T-helper 2 cell treated with Interferon-gamma antibody and Interleukin-4, amounts not matched to agents 5 μg/mL and 100 μg/mL, for 36 hours (primary cell): Measurements from ENCODE around the gene ECM1.

Source experiments
- DNase-seq: peaks from one replicate; pipeline ENCODE4 v3.0.0; 2021; ENCODE audit warnings: low spot score
- H3K27ac Mint-ChIP-seq: one replicate; pipeline ENCODE4 v1.8.0; 2021; ENCODE audit warnings: mild to moderate bottlenecking, mixed read lengths
- H3K27me3 Mint-ChIP-seq: one replicate; pipeline ENCODE4 v1.8.0; 2021; ENCODE audit warnings: low read depth, mixed read lengths
- H3K36me3 Mint-ChIP-seq: one replicate; pipeline ENCODE4 v1.8.0; 2021; ENCODE audit warnings: low read depth, mixed read lengths
- H3K4me1 Mint-ChIP-seq: one replicate; pipeline ENCODE4 v1.8.0; 2021; ENCODE audit warnings: low read depth, mixed read lengths
- H3K4me3 Mint-ChIP-seq: one replicate; pipeline ENCODE4 v1.8.0; 2022; ENCODE audit warnings: mild to moderate bottlenecking, moderate library complexity, mixed read lengths
- H3K9me3 Mint-ChIP-seq: one replicate; pipeline ENCODE4 v1.8.0; 2021; ENCODE audit warnings: mixed read lengths

ECM1 gene

DNA sequence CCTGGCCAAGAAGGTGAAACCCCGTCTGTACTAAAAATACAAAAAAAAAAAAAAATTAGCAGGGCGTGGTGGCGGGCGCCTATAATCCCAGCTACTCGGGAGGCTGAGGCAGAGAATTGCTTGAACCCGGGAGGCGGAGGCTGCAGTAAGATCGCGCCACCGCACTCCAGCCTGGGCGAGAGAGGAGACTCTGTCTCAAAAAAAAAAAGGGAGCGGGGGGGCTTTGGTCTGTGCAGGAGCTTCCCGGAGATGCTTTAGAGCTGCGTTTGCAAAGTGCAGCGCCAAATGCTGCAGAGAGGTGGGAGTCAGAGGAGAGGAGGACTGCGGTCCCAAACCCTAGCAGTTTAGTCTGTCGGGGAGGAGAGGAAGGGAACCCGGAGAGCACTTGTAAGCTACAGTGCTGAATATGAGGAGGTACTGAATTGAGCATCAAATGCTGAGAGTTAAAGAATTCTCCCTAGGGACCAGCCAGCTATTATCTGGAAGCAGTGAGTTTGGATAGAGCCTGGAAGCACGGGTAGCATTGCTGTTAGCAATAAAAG is 8.2 kb downstream of the ECM1 start:
- no peaks in the 10 kb centered on the region for H3K9me3 Mint-ChIP-seq
- no peaks in the 10 kb centered on the region for H3K27me3 Mint-ChIP-seq
- H3K4me1 Mint-ChIP-seq = peaks cover 11% of the 10 kb centered on the region
- DNase-seq = no peak
- H3K27ac Mint-ChIP-seq = peak overlapping the region; percentile 24
- H3K36me3 Mint-ChIP-seq = peaks cover 4% of the 10 kb centered on the region
- peak overlapping the region; percentile 90 for H3K4me3 Mint-ChIP-seq

DNA sequence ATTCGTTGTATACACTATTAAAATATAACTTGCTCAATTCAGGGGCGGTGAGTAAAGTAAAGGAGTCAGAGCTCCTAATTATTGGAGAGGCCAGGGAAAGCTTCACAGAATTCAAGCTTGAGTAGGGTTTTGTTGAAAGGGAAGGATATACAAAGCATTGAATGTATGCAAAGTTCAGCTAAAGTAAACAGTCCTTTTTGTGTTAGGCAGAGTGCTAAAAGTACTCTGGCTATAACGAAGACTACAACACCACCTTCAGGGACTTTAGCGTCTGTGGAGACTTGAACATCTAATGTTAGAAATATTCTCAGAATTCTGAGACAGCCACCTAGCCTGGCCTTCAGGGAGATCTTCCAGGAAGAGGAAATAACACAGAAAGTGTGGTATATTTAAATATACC is 8.7 kb downstream of the ECM1 start:
- no peaks in the 10 kb centered on the region for H3K9me3 Mint-ChIP-seq
- H3K4me3 Mint-ChIP-seq = peak overlapping the region; percentile 90
- H3K4me1 Mint-ChIP-seq = peaks cover 12% of the 10 kb centered on the region
- peaks cover 4% of the 10 kb centered on the region for H3K36me3 Mint-ChIP-seq
- DNase-seq = no peak
- peak overlapping the region; percentile 24 for H3K27ac Mint-ChIP-seq
- H3K27me3 Mint-ChIP-seq = no peaks in the 10 kb centered on the region

DNA sequence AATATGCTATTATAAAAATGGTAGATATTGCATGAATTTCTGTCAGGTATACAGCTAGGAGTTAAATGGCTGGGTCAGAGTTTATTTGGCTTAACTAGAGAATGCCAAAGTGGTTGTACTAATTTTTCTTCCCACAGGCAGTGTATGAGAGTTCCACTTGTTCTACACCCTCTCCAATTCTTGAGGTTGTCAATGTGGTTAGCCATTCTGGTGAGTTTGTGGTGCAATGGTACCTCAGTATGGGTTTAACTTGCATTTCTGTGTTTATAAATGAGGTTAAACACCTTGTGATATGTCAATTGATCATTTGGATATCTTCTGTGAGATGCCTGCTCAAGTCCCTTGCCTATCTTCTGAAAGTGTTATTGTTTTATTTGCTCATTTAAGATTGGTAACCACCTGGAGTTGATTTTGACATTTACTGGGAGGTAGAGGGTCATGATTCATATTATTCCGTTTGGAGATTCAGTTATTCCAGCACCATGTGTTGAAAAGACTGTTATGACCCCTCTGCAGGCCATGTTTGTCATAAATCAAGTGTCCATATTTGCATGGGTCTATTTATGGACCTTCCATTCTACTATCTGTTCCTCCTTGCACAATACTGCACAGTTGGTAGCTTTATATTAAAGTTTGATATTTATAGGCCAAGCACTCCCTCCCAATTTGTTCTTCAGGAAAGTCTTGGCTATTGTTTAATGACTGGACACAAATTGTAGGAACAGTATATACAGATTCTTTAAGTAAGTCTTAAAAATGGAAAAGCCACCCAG is 13.5 kb downstream of the ECM1 start:
- Mint-ChIP-seq H3K4me1 (peaks cover 7% of the 10 kb centered on the region), H3K27me3 (no peaks in the 10 kb centered on the region), H3K36me3 (no peaks in the 10 kb centered on the region), H3K9me3 (no peaks in the 10 kb centered on the region), H3K27ac (no peak overlapping the region), H3K4me3 (no peak overlapping the region)
- DNase-seq = no peak

DNA sequence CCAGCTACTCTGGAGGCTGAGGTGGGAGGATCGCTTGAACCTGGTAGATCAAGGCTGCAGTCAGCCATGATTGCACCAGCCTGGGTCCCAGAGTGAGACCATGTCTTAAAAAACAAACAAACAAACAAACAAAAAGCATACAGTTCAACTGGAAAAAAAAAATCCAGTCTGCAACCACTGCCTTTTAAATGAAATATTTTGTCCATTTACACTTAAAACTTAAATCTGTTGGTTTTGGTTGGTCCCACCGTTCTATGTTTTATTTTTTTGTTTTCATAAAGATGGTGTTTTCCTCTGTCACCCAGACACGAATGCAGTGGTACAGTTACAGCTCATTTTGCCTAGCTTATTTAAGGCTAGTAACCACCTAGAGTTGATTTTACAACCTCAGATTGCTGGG is 17.4 kb downstream of the ECM1 start:
- Mint-ChIP-seq H3K4me1 (peaks cover 2% of the 10 kb centered on the region), H3K27ac (no peak overlapping the region), H3K27me3 (no peaks in the 10 kb centered on the region), H3K4me3 (no peak overlapping the region), H3K9me3 (no peaks in the 10 kb centered on the region), H3K36me3 (no peaks in the 10 kb centered on the region)
- DNase-seq = no peak

DNA sequence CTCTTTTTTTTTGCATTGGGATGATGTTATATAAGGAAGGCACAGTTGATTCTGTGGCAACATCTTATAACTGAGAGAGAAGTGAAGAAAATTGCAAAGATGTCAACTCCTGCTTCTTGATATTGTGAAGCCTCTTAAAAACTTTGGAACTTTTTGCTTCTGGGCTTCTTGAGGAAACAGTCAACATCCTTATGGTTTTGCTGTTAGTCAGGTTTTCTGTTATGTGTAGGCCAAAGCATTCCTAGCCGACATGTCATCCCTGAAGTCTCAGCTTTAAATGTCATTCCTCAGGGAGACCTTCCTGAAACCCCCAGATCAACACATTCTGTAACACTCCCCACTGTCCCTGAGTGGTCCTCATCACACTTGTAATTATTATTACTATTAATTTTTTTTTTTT is 20.3 kb downstream of the ECM1 start:
- no peaks in the 10 kb centered on the region for H3K27me3 Mint-ChIP-seq
- H3K27ac Mint-ChIP-seq = no peak overlapping the region
- no peak overlapping the region for H3K4me3 Mint-ChIP-seq
- no peaks in the 10 kb centered on the region for H3K36me3 Mint-ChIP-seq
- H3K9me3 Mint-ChIP-seq = no peaks in the 10 kb centered on the region
- DNase-seq = no peak
- H3K4me1 Mint-ChIP-seq = peaks cover 3% of the 10 kb centered on the region

DNA sequence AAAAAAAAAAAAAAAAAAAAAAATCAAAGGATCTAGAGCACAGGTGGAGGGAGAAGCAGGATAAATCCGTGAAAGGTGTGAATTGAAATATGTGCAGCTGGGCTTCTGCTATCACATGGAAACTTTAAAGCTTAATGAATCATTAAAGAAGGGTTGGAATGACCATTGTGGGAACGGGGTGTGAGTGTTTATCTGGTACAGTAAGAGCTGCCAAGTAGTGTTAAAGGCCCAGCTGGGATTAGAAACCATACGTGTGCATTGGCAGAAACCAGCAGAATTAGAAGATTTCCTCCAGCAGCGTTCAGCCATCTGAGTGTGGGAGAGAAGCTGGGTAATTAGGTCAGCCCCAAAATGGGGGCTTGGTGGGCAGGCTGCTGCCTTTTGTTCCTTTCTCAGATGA is 21.1 kb downstream of the ECM1 start:
- H3K27ac Mint-ChIP-seq = no peak overlapping the region
- H3K9me3 Mint-ChIP-seq = no peaks in the 10 kb centered on the region
- no peak for DNase-seq
- H3K4me1 Mint-ChIP-seq = peaks cover 3% of the 10 kb centered on the region
- no peaks in the 10 kb centered on the region for H3K27me3 Mint-ChIP-seq
- no peaks in the 10 kb centered on the region for H3K36me3 Mint-ChIP-seq
- H3K4me3 Mint-ChIP-seq = no peak overlapping the region

DNA sequence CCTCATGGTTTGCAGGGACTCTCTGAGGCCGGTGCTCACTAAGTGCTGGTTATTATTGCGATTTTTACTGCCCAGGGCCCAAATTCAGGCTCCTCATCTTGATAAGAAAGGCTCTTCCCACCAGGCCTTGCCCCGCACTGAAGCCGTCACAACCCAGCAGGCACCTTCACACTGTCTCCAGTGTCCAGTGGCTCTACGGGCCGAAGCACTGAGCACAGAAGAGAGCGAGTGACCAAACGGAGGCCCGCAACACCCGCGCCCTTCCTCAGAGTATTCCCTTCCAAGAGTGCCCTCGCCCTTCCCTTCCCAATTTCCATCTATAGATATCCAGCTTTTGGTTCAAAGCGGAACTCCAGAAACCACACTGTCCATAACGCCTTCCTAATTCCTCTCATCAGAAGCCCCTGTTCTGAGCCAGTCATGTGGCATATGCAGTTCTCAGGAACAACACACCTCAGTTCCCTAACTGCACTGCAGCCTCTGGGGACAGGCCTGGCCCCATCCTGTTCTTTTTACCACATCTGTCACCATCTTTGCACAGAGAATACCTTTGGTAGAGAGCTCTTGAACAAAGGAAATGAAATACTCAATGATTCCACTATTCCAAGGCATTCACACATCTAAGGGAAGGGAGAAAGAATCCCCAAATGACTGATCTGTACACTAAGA is 22.7 kb downstream of the ECM1 start:
- Mint-ChIP-seq H3K4me1 (peaks cover 3% of the 10 kb centered on the region), H3K9me3 (no peaks in the 10 kb centered on the region), H3K27ac (no peak overlapping the region), H3K27me3 (no peaks in the 10 kb centered on the region), H3K4me3 (no peak overlapping the region), H3K36me3 (no peaks in the 10 kb centered on the region)
- no peak for DNase-seq

DNA sequence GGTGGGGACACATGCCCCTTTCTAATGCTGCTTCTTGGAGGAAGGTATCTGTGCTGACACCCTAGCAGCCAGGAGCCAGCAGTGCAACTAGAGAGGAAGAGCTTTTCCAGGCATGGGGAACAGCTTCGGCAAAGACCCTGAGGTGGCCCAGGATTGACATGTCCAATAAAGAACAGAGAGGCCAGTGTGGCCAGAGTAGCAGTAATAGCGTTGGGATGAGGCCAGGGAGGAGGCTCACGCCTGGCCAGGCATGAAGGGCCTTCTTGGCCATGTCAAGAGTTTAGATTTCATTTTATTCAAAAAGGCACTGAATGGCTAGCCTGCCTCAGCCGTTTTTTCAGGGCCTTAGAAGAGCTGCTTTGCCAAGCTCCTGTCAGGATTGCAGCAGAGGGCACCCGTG is 25.0 kb downstream of the ECM1 start:
- H3K27ac Mint-ChIP-seq = no peak overlapping the region
- no peak overlapping the region for H3K4me3 Mint-ChIP-seq
- peaks cover 3% of the 10 kb centered on the region for H3K4me1 Mint-ChIP-seq
- no peak for DNase-seq
- H3K27me3 Mint-ChIP-seq = no peaks in the 10 kb centered on the region
- H3K9me3 Mint-ChIP-seq = no peaks in the 10 kb centered on the region
- no peaks in the 10 kb centered on the region for H3K36me3 Mint-ChIP-seq

DNA sequence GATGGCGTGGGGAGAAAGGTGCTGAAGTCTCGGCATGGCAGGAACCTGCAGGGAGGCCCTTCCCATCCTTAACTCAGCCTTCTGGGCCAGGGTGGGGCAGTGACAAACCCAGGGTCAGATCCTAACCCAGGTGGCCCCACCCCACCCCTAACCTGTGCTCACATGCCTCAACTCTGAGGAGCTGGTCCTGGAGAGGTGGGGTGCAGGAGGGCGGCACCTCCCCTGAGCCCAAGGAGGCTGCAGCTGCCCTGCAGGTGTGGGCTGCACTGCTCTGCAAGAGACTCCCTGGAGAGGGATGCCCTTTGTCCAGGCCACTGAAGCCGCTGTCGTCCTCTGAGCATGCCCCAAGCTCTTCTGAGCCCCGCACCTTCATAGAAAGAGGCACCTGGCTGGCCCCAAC is 26.1 kb downstream of the ECM1 start:
- peaks cover 3% of the 10 kb centered on the region for H3K4me1 Mint-ChIP-seq
- H3K27ac Mint-ChIP-seq = no peak overlapping the region
- no peaks in the 10 kb centered on the region for H3K36me3 Mint-ChIP-seq
- no peak overlapping the region for H3K4me3 Mint-ChIP-seq
- H3K9me3 Mint-ChIP-seq = no peaks in the 10 kb centered on the region
- no peak for DNase-seq
- H3K27me3 Mint-ChIP-seq = no peaks in the 10 kb centered on the region

DNA sequence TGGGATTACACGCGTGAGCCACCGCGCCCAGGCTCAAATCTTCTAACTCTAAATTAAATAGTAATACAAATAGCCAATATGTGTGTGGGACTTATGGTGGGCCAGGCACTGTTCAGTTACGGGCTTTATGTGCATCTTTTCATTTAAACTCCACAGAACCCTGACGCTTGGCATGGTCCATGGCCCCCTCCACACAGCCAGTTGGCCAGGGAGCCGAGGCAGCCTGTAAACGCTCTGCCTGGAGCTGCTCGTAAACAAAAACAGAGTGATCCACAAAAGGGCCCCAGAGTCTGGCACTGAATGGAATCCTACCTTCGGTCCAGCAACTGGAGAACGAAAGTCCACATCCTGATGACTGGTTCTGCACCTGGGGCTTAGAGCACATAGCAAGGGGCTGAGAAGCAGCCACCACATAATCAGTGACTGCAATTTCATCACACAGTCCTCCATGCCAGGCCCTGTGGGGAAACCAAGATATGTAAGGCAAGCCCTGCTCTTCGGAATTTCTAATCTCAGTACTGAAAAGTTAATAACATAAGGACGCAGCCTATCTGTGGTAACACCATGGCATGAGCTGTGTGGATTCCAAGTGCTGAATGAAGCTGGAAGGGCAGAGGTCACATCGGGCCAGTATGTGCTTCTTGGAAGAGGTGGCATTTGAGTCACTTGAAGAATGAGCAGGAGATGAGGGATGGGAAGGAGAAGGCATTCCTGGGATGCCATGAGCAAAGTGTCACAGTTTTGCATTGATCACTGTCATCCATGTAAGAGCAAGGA is 27.8 kb downstream of the ECM1 start:
- Mint-ChIP-seq H3K27ac (no peak overlapping the region), H3K4me1 (peaks cover 3% of the 10 kb centered on the region), H3K27me3 (no peaks in the 10 kb centered on the region), H3K9me3 (no peaks in the 10 kb centered on the region), H3K36me3 (no peaks in the 10 kb centered on the region), H3K4me3 (no peak overlapping the region)
- no peak for DNase-seq

DNA sequence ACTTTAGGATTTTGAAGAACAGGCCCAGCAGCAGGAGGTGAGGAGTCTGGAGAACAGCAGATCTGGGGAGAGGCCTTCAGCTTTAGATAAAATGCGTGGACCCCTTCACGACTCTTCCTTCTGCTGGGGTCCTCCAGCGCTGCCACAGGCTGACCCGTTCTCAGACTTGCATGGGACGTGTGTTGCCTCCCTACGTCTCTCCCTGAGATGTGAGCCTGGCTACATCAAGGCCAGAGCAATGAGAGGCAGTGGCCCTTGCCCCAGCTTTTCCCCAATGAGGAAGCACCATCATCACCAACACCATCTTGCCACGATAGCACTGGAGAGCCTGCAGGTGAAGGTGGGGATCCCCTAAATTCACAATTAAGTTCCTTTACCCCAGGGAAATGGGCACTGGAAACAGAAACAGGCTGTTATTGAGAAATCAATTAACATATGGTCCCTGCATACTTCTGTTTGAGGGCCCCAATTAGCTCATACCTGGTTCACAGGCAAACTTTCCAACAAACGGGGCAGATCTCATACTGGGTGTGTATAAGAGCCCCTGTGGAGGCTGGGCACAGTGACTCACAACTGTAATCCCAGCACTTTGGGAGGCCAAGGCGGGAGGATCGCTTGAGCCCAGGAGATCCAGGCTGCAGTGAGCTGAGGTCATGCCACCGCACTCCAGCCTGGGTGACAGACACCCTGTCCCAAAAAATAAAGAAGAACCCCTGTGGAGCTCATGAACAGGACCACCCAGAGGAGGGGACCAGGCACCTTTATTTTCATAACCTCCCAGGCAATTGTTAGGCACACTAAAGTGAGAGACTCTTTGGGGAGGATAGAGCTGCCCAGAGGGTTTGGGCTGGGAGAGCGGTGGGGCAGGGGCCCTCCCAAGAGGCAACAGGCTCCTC is 29.2 kb downstream of the ECM1 start:
- Mint-ChIP-seq H3K27me3 (no peaks in the 10 kb centered on the region), H3K36me3 (no peaks in the 10 kb centered on the region), H3K4me3 (no peak overlapping the region), H3K4me1 (peaks cover 3% of the 10 kb centered on the region), H3K27ac (no peak overlapping the region), H3K9me3 (no peaks in the 10 kb centered on the region)
- DNase-seq = no peak

DNA sequence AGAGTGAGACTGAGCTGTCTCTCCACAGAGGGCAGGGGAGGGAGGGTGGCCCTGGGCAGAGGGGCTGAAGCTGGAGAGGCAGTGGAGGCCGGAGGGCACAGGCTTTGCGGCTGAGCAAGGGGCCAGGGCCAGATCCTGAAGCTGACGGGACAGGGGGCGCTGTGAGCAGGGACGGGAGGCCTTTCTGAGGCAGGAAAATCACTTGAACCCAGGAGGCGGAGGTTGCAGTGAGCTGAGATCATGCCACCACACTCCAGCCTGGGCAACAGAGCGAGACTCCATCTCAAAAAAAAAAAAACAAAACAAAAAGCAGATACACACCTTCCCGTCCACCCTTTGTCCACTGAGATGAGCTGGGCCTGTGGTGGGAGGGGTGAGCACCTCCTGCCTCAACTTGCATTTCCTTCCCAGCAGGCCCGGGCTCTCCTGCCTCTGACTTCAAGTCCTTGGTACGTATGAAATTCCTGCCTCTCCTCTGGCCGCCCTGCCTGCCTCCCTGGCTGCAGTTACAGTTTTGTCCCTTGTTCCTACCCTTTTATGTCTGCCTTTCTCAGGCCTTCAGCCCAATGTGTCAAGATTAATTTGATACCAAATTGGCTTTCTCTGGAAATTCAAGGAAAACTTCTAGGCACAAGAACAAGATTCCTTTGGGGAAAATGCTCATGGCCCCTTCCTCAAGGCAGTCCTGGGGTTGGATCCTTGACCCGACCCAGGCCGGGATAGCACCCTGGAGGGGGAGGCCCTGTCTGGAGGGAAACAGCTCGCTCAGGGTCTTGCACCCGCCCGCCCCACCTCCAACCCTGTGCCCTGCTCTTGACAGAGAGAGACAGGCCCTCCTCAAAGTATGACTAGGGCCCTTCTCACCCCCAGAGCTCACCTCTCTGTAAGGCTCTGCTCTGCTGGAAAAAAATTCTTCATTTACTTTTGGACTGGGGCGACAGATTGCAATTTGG is 30.1 kb downstream of the ECM1 start:
- no peak for DNase-seq
- Mint-ChIP-seq H3K27ac (no peak overlapping the region), H3K4me1 (no peaks in the 10 kb centered on the region), H3K9me3 (no peaks in the 10 kb centered on the region), H3K27me3 (no peaks in the 10 kb centered on the region), H3K36me3 (no peaks in the 10 kb centered on the region), H3K4me3 (no peak overlapping the region)
